ENCODE data around the gene COBL.

The COBL gene

GRCh38 chr7:51060536-51060935 is 256.1 kb downstream of the COBL start:
- no peak for DNase-seq

DNA sequence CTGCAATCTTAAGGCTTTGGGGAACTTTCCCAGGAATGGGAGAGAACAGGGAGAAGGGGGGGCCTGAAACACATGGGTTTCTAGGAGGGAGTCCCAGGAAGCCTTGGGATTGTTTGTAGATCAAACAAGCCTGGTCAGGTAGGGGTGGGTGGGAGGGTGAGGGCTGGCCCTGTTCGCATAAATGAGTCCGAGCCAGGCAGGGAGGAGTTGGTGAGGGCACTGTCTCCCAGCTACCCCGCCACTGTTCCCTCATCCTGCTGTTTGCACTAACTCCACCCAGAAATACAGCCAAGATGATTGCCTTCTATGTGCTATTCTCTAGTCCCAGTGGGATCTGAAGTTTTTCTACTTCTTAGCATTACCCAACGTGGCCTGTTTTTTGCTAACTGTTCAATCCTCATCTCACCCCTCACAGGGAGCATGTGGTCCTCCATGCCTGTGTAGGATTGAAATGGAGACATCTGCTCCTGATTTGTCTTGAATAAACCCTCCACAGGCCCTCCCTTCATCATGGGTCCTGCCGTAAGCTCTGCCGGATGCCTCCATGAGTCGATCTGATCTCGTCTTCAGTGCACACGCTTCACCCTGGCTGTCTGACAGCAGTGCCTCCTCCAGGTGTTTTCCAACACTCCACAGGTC is 257.0 kb downstream of the COBL start:
- DNase-seq: no peak

- no peak for DNase-seq
Observed at GRCh38 chr7:51058764-51059163, 257.8 kb downstream of the COBL start.

- no peak for DNase-seq
Observed at GRCh38 chr7:51055039-51055840, 261.4 kb downstream of the COBL start.

DNA sequence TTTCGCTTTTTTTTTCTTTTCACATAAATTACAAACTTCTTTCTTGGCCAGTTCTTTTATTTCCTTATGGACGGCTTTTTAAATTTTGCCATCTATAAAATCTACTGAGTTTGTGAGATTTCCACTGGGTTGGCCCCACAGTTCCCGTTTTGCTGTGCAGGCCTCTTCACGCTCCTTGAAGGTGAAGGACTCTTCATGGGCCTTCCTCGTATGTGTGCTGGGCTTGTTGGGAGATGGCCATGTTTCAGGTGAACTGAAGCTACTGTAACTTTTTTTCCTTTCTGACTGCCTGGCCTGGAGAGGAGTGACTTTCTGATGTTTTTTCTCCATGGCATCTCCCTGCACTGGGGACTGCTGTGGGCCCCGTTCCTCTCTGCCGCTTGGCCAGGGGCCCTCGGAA is 262.4 kb downstream of the COBL start:
- DNase-seq: no peak

DNA sequence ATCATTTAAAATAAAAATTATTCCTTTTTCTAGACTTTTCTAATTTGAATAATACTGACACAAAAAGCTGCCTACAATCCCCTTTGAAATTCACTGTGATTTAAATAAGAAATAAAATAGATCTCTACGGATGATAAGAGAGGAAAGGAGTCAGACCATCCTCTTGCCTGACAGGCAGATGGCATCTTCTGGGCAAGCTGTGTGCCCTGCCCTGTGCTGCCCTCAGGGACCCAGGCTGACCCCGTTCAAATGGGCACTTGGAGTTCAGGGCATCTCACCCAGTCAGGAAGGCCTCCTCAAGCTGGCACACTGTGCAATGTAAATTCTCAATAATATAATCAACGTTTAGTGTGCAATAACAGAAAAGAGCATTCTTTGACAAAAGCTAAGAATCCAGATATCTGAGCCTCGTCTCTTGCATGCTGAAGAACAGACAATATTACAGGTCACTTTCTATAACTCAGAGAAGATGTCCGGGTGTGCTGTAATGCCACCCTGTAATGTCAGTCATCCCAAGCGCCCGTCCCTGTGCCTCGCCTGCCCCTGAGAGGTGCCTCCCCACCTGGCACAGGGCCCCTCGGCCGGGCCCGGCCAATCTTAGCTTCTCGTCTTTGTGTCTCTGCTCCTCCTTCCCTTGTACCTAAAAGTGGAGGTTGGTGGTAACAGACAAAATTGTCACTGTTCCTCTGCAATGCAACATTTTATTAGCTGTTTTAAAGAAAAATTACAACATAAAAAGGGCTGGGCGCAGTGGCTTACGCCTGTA is 263.3 kb downstream of the COBL start:
- no peak for DNase-seq

DNA sequence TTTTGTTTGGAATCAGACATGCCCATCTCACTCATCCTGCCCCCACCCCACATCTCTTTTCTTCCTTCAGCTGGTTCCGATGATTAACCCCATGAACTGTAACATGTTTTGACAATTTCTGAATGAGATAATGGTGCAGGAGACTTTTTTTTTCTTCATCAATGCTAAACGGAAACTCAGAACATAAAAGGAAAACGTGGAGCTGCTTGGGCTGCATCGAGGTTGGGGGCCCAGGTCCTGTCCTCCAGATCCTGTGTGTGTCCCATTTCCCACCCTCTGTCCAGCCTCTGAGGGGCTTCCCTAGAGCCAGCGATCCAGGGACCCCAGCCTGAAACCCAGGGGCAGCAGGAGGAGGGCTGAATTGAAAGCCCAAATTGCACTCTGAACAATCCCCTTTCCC is 270.1 kb downstream of the COBL start:
- DNase-seq: no peak

GRCh38 chr7:51046103-51046466 is 270.5 kb downstream of the COBL start:
- DNase-seq: no peak

DNA sequence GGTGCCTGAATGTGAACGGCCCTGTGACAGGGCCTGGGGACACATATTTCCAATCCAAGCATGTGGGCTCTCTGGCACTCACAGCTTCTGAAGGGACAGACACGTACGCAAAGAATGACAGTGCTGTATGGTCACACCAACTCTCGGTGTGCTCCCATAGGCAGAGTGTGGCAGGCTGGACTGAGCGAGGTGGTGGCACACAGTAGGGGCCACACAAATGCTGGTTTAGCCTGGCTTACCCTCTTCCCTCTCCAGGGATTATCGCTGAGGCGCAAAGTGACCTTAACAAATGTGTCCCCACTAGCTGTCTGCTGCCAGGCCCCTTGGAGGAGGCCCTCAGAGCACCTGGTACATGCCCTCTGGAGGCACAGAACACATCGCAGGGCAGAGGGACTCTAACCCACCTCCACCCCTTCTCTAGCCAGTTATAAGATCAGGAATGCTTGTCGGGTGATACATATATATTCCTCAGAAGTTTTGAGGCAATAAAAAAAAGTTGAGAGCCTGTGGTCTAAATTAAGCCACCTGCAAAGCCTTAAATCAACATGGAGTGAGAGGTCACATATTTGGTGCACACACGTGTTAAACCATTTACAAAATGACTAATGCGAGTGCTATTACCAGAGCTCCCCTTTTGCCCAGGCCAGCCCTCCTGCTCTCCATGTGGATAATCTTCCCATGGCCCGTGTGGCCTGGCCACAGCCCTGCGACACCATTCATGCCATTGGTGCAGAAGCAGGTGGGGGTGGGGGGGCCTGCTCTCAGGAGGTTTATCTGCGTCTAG is 271.1 kb downstream of the COBL start:
- DNase-seq: no peak

DNA sequence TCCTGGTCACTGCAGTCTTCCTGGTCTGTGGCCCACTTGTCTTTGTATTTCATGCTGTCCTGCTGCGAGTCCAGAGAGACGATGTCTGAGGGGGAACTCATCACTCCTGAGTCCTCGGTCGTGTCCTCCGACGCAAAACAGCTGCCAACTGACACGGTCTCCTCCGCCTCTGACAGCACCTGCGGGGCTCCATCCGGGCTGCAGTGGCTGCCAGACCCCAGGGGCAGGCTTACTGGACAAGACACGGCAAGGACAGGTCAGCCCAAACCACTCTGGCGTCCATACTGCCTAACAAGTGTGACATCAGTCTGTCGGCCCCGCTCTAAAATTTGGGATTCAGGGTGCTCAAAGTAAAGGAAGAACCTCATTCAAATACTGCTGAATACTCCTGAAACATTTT is 273.1 kb downstream of the COBL start:
- DNase-seq: no peak

- no peak for DNase-seq
Observed at GRCh38 chr7:51040787-51041186, 275.8 kb downstream of the COBL start.

GRCh38 chr7:51038573-51038972 is 278.0 kb downstream of the COBL start:
- no peak for DNase-seq

- no peak for DNase-seq
Observed at GRCh38 chr7:51035716-51036115, 280.9 kb downstream of the COBL start.

DNA sequence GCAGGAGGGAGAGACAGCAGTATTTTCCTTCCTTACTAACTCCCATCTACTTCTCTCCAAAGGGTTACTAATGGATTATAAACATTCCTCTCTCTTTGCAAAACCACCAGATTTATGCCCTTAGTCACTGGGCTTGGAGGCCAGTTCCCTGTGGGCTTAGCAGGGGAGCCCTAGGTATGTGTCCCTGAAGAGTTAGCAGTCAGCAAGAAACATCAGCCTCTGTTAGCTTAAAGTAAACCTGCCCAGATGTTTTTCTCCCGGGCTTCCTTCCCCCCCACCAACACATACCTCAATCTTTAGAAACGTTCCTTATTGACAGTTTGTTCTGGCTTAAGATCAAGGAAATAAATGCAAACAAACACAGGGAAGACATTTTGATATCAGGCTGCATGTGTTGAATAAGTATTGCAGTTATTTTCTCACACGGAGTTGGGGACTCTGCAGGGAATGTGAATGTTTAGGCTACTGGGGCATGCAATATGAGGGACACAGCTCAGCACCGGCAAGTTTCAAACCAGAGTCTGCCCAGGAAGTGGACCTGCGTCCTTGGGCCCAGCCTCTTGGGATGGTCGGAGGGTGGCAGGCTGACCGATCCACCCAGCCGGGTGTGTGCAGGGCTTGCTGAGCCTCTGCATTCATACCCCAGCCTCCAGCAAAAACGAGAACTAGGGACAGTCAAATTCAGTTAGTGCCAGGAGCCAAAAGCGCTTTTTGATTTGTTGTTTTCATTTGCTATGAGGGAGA is 281.9 kb downstream of the COBL start:
- DNase-seq: peak in 1 of 56 donors; percentile 15

- DNase-seq: peak in 12 of 56 donors; percentile 6 to 43 (median 21)
Observed at GRCh38 chr7:51033727-51034520, 282.7 kb downstream of the COBL start.

DNA sequence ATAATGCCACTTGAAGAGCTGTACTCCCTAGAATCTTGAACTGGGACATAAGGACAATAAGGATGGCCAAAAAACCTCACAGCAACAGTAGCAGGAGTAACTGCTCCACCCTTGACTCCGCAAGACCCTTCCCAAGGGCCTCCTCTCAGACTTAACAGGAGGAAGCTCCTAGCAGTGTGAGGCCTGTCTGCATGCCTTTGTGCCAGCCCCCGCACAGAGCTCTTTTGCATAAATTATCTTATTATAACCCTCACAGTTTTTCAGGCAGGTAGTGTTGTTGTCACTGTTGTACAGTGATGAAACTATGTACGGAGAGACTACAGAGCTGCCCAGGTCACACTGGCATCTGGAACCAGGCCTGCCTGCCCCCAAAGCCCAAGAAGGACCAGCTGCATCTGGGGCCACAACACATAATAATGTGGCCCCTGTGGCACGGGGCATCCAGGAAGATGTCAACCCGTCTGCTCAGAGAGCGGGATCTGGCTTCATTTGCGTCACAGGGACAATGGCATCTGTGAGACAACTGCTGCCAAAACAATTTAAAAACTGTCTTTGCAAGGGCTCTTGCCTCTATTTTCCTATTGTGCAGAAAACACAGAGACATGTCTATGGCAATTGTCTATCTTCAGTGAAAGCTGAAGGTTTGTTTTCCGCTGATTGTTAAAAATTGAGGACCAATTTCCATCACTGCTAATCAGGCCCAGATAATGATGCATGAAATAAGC is 284.7 kb downstream of the COBL start:
- DNase-seq: peak in 8 of 56 donors; percentile 7 to 46 (median 22)

DNA sequence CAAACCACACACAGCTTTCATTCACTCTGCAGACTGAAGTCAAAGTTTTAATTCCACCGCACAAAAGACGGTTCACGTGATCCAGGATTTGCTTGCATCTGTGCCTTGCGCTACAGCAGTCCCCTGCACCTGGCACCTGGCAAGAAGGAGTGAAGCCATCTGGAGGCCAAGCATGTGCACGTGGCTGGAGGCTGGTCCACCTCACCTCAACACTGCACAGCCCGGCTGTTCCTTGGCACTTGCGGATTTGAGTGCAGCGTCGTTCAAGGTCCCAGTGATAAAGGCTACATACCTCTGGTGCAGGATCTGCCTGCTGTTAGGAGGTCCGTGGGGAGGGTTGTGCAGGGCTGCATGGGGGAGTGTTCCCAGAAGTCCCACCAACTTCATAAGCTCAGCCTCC is 285.4 kb downstream of the COBL start:
- DNase-seq: no peak

DNA sequence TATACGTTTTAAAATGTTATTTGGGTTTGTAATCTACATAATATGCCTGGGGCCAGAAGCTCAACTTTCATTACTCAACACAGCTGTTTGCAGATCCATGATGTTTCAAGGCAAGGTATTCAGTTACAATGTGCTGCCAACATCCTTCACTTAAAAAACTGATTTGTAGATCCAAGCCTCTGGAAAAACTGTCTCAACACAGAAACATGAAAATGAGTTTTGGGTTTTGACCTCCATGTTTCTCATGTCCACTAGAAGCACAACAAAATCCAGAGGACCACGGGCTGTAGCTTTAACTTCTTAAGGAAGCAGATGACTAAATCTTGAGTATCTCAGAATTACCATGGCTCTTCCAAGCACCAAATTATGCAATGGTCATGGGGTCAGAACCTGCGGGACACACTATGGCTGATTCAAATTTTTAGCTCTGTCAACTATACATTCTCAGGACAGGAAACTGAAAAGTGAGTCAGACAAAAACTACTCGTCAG is 286.9 kb downstream of the COBL start:
- DNase-seq: no peak

GRCh38 chr7:51029131-51029530 is 287.5 kb downstream of the COBL start:
- DNase-seq: no peak

Data from nucleus accumbens (tissue), 56 donors.